Lung (tissue), 12 donors: ENCODE data around the gene COMMD8. TPM values are rescaled to one million over a fixed set of nuclear protein-coding genes. Genes with fewer than 3 reads are reported as not detected.

Experiments
- ATAC-seq: fragments of 200-7000 bp; cut with Tn5 transposase; one replicate; pipeline ENCODE4 v1.9.1; 2020; ENCODE audit warnings: moderate number of reproducible peaks; ENCODE audit not compliant: insufficient read depth, low FRiP score
- DNase-seq, 3 donors: peaks; one replicate each; pipeline ENCODE4 v3.0.0-alpha.2; 2013 to 2017
- H3K27ac ChIP-seq, 2 donors: one replicate each; pipeline ENCODE4 v1.5.1; 2013; ENCODE audit warnings: mild to moderate bottlenecking in 2 of 2, moderate library complexity in 2 of 2, control low read depth in 1 of 2, inconsistent platforms in 1 of 2, low read depth in 1 of 2, low read length in 1 of 2
- H3K27me3 ChIP-seq, 3 donors: one replicate each; pipeline ENCODE4 v1.5.1; 2013; ENCODE audit warnings: low read length in 2 of 3; ENCODE audit not compliant: control insufficient read depth in 3 of 3, insufficient read depth in 3 of 3
- H3K36me3 ChIP-seq, 4 donors: one replicate each; pipeline ENCODE4 v1.5.1; 2013; ENCODE audit warnings: low read length in 4 of 4, mild to moderate bottlenecking in 1 of 4, moderate library complexity in 1 of 4; ENCODE audit not compliant: control insufficient read depth in 4 of 4, insufficient read depth in 4 of 4
- H3K4me1 ChIP-seq, 5 donors: one replicate each; pipeline ENCODE4 v1.5.1; 2013; ENCODE audit warnings: low read length in 5 of 5, mild to moderate bottlenecking in 2 of 5, moderate library complexity in 1 of 5; ENCODE audit not compliant: control insufficient read depth in 5 of 5, insufficient read depth in 5 of 5
- H3K4me3 ChIP-seq: one replicate; pipeline ENCODE4 v1.5.1; 2013; ENCODE audit warnings: mild to moderate bottlenecking, control low read depth, moderate library complexity
- H3K9ac ChIP-seq, 2 donors: one replicate each; pipeline ENCODE4 v1.5.1; 2013; ENCODE audit warnings: low read length in 2 of 2, control low read depth in 1 of 2; ENCODE audit not compliant: insufficient read depth in 1 of 2
- H3K9me3 ChIP-seq, 4 donors: one replicate each; pipeline ENCODE4 v1.5.1; 2013; ENCODE audit warnings: low read length in 3 of 4, mild to moderate bottlenecking in 1 of 4, moderate library complexity in 1 of 4; ENCODE audit not compliant: control insufficient read depth in 4 of 4, insufficient read depth in 3 of 4
- CTCF ChIP-seq: IDR thresholded peaks from 2 replicates; pipeline ENCODE4 v1.5.1; 2012; ENCODE audit warnings: mild to moderate bottlenecking; ENCODE audit errors: control extremely low read depth, extremely low read depth
- WGBS, 2 donors: extraction: QIAGEN DNeasy Blood & Tissue Kit; methylation state at CpG; one replicate each; pipeline ENCODE4 v1.1.7; 2013; 5-methylcytosine and 5-hydroxymethylcytosine counted together
- polyA plus RNA-seq, 2 donors: library from polyadenylated mRNA; stranded (reverse); fragments of 200-250 nt; gene quantifications; one replicate each; pipeline ENCODE4 v1.2.1, GENCODE V29; 2013
- total RNA-seq, 2 donors: library from RNA; depleted of rRNA in 1 of 2; stranded (reverse); fragments of >200 nt in 1 of 2; gene quantifications; one replicate each; pipeline ENCODE4 v1.2.1, GENCODE V29; 2014 to 2021
- donor health status: control.
- donor health status: control.
- donor health status: Bipolar disorder and iron deficiency.
- donor health status: healthy.
- donor health status: DM: yes; HTN: yes; CAD: no.

The COMMD8 gene
- total and polyA plus RNA-seq, 4 donors: 12.3 to 20.2 (median 14.8) TPM

DNA sequence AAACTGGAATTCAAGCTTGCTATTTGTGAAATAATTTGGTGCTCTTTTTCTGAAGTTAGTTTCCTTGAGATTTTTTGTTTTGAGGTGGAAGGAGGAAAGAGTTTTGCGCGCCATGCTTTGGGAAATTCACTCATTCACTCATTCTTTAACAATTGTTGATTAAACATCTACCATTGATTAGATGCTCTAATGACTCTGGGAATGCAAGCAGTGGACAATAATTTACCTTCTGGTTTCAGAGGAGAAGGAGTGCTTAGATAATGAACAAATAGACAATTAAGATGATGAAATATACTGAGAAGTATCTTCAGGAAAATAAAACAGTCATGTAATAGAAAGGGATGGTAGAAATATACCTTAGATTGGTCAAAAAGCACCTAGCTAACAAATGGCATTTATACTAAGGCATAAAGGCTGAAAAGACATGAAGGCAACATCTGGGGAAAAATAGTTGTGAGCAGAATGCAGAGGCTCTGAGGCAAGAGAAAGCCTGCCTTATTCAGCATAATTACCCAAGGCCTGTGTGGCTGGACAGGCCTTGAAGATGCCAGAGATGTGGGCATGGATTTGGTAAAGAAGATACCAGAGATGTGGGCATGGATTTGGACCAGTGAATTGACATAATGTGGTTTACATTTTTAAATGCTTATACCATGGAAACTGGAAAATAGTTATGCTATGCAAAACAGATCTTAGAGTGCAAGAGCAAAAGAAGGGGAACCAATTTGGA lies 2.7 kb upstream of the COMMD8 start:
- Histone ChIP-seq H3K27me3 (no peaks in the 10 kb centered on the region), H3K9me3 (no peaks in the 10 kb centered on the region), H3K4me1 (peaks cover 0 to 15% (median 5%) of the 10 kb centered on the region in 5 donors), H3K36me3 (no peaks in the 10 kb centered on the region), H3K27ac (no peak overlapping the region), H3K9ac (no peak overlapping the region), H3K4me3 (no peak overlapping the region)
- 36 to 45% methylated on average over 2 of the region's 2 CpGs for WGBS, 2 donors
- ATAC-seq (no peak), DNase-seq (no peak)
- no peak for TF ChIP-seq CTCF

DNA sequence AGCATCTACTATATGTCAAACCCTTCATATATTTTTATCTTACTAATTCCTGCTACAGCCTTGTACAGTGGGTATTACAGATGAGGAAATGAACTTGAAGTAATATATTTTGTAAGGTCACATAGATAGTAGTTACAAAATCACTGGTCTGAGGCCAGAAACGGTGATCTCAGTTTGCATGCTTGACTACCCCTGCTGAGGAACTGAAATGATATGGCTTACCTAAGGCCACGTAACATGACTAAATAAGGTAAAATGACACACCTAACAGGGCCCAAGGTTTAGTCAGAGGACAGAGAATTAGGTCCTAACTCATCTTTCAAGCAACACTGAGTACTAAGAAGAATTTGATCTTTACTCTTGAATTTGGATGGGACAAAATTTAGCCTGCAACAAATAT lies 1.5 kb upstream of the COMMD8 start:
- Histone ChIP-seq H3K9ac (no peak overlapping the region), H3K27me3 (no peaks in the 10 kb centered on the region), H3K4me1 (peaks cover 0 to 15% (median 5%) of the 10 kb centered on the region in 5 donors), H3K36me3 (peaks cover 0 to 2% (median 0%) of the 10 kb centered on the region in 4 donors), H3K27ac (no peak overlapping the region), H3K4me3 (no peak overlapping the region), H3K9me3 (no peaks in the 10 kb centered on the region)
- no peak for DNase-seq
- ATAC-seq: no peak
- 27 to 61% methylated on average over 2 of the region's 2 CpGs for WGBS, 2 donors
- no peak for TF ChIP-seq CTCF

DNA sequence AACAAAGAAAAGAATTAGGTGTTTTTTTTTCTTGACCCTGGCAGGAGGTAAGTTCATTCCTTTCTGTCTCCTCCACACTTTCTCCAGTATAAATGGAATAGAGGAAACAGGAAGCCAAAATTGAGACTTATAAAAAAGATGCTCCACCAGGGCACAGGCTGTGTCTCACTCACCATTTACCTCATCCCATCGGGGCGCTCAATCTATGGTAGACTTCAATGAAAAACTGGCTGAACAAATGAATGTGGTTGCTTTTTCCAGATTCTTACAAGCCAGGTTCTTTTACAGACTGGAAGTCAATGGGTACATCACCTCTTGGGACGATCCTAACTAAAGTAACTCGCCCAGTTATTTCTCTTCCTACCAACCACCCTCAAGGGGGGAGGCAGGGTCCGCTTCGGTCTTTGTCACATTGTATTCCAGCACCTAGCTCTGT lies 685 bp downstream of the COMMD8 start:
- Histone ChIP-seq H3K27ac (peak overlapping the region; percentile 76 to 81), H3K27me3 (no peaks in the 10 kb centered on the region), H3K9me3 (no peaks in the 10 kb centered on the region), H3K4me3 (peak overlapping the region; percentile 63), H3K4me1 (peaks cover 0 to 11% (median 5%) of the 10 kb centered on the region in 5 donors), H3K36me3 (peaks cover 0 to 14% (median 2%) of the 10 kb centered on the region in 4 donors), H3K9ac (peak overlapping the region; percentile 64 to 78)
- 9 to 12% methylated on average over 6 of the region's 6 CpGs for WGBS, 2 donors
- DNase-seq (no peak), ATAC-seq (peak; percentile 8)
- TF ChIP-seq CTCF: no peak
